WTC11 (cell line): ENCODE data around the gene BBS1. TPM values are rescaled to one million over a fixed set of nuclear protein-coding genes. Genes with fewer than 3 reads are reported as not detected.

Experiments used
- CREM ChIP-seq: sonication (generic); formaldehyde crosslinking; IDR thresholded peaks from 2 replicates; pipeline ENCODE4 v1.8.1; 2022; ENCODE audit warnings: mild to moderate bottlenecking, missing genetic modification reagents, moderate library complexity
- EMX1 ChIP-seq: fragments of 250-450 bp; sonication (Bioruptor Pico); IDR thresholded peaks from 2 replicates; pipeline ENCODE4 v1.8.0; 2021; ENCODE audit warnings: mild to moderate bottlenecking
- ERG ChIP-seq: fragments of 250-450 bp; sonication (Bioruptor Pico); IDR thresholded peaks from 2 replicates; pipeline ENCODE4 v1.8.0; 2021; ENCODE audit warnings: mild to moderate bottlenecking
- ETV6 ChIP-seq: sonication (generic); formaldehyde crosslinking; IDR thresholded peaks from 2 replicates; pipeline ENCODE4 v1.8.1; 2022; ENCODE audit warnings: mild to moderate bottlenecking, missing genetic modification reagents
- FOXP4 ChIP-seq: sonication (generic); formaldehyde crosslinking; IDR thresholded peaks from 2 replicates; pipeline ENCODE4 v1.8.0; 2022; ENCODE audit warnings: mild to moderate bottlenecking, missing genetic modification reagents
- HMGXB4 ChIP-seq: sonication (generic); formaldehyde crosslinking; IDR thresholded peaks from 2 replicates; pipeline ENCODE4 v1.8.1; 2023; ENCODE audit warnings: mild to moderate bottlenecking, moderate library complexity, missing genetic modification reagents
- OVOL2 ChIP-seq: fragments of 250-450 bp; sonication (Bioruptor Pico); IDR thresholded peaks from 2 replicates; pipeline ENCODE4 v1.9.0; 2021; ENCODE audit warnings: mild to moderate bottlenecking, borderline replicate concordance
- RORB ChIP-seq: fragments of 250-450 bp; sonication (Bioruptor Pico); IDR thresholded peaks from 2 replicates; pipeline ENCODE4 v1.9.0; 2021; ENCODE audit warnings: mild to moderate bottlenecking
- TCF7 ChIP-seq: sonication (generic); formaldehyde crosslinking; IDR thresholded peaks from 2 replicates; pipeline ENCODE4 v1.8.0; 2022; ENCODE audit warnings: mild to moderate bottlenecking, low read depth, missing genetic modification reagents, moderate library complexity
- TEAD4 ChIP-seq: sonication (generic); formaldehyde crosslinking; IDR thresholded peaks from 2 replicates; pipeline ENCODE4 v1.8.0; 2022; ENCODE audit warnings: mild to moderate bottlenecking, missing genetic modification reagents
- USF1 ChIP-seq: sonication (generic); formaldehyde crosslinking; IDR thresholded peaks from 2 replicates; pipeline ENCODE4 v1.8.0; 2022; ENCODE audit warnings: mild to moderate bottlenecking, missing genetic modification reagents
- ZNF219 ChIP-seq: sonication (generic); formaldehyde crosslinking; IDR thresholded peaks from 2 replicates; pipeline ENCODE4 v1.8.0; 2023; ENCODE audit warnings: missing genetic modification reagents, mild to moderate bottlenecking, borderline replicate concordance
- total RNA-seq: library from RNA; stranded (reverse); gene quantifications from 3 replicates; pipeline ENCODE4 v1.2.3, GENCODE V29; 2021
- TF ChIP-seq, protein P1 (sequence below): sonication (generic); formaldehyde crosslinking; IDR thresholded peaks from 2 replicates; pipeline ENCODE4 v1.8.1; 2023; ENCODE audit warnings: mild to moderate bottlenecking, missing genetic modification reagents, moderate library complexity
- TF ChIP-seq, protein P2 (sequence below): sonication (generic); formaldehyde crosslinking; IDR thresholded peaks from 2 replicates; pipeline ENCODE4 v1.8.1; 2023; ENCODE audit warnings: mild to moderate bottlenecking, missing genetic modification reagents, borderline replicate concordance
- TF ChIP-seq, protein P3 (sequence below): sonication (generic); formaldehyde crosslinking; IDR thresholded peaks from 2 replicates; pipeline ENCODE4 v1.8.0; 2023; ENCODE audit warnings: missing genetic modification reagents, mild to moderate bottlenecking, borderline replicate concordance
- TF ChIP-seq, protein P4 (sequence below): sonication (generic); formaldehyde crosslinking; IDR thresholded peaks from 2 replicates; pipeline ENCODE4 v1.8.0; 2022; ENCODE audit warnings: mild to moderate bottlenecking, missing genetic modification reagents
- TF ChIP-seq, protein P5 (sequence below): sonication (generic); formaldehyde crosslinking; IDR thresholded peaks from 2 replicates; pipeline ENCODE4 v1.8.1; 2022; ENCODE audit warnings: mild to moderate bottlenecking, missing genetic modification reagents, moderate library complexity, borderline replicate concordance

Gene BBS1
- total RNA-seq, 1 experiment from 2014 or later = 26.8 TPM

DNA sequence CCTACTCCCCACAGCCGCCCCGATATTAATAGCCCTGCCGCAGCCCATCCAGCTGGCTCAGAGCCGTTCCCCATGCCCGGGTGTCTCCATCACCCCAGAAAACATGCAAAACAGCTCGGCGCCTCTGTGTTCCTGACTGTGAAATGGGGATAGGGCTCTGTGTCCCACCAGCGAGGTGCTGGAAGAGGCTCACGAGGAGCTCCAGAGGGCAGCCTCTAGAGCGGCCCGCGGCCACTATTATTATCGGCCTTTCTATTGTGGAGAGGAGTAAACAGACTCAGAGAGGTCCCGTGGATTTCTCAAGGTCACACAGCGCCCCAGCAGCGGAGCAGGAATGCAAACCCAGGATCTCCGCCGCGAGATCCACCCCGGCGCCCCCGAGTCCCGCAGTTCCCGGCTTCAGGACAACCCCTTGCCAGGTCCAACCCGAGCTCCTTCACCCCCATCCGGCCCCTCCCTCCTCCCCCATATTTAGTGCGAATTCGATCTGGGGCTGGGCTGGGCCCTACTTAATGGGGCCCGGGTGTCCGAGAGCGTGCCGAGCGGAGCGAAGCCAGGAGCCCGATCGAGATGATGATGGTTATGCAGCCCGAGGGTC, 36.0 kb downstream of the BBS1 start, which contains the start of gene ACTN3 (continued):
- TF ChIP-seq ERG (CRISPR knock-in tag) (peak; percentile 81; the same call in 1 of the 2 replicates), RORB (CRISPR knock-in tag) (no peak), EMX1 (CRISPR knock-in tag) (peak; percentile 65; the same call in 1 of the 2 replicates), ETV6 (CRISPR knock-in tag) (no peak), TCF7 (CRISPR knock-in tag) (no peak), USF1 (CRISPR knock-in tag) (no peak), FOXP4 (no peak), TEAD4 (no peak), OVOL2 (CRISPR knock-in tag) (no peak), CREM (CRISPR knock-in tag) (no peak), HMGXB4 (CRISPR knock-in tag) (no peak), ZNF219 (CRISPR knock-in tag) (no peak)
- TF ChIP-seq, protein P1, sequence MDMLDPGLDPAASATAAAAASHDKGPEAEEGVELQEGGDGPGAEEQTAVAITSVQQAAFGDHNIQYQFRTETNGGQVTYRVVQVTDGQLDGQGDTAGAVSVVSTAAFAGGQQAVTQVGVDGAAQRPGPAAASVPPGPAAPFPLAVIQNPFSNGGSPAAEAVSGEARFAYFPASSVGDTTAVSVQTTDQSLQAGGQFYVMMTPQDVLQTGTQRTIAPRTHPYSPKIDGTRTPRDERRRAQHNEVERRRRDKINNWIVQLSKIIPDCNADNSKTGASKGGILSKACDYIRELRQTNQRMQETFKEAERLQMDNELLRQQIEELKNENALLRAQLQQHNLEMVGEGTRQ (CRISPR knock-in tag) = no peak; the same call in 1 of the 2 replicates
- TF ChIP-seq, protein P2, sequence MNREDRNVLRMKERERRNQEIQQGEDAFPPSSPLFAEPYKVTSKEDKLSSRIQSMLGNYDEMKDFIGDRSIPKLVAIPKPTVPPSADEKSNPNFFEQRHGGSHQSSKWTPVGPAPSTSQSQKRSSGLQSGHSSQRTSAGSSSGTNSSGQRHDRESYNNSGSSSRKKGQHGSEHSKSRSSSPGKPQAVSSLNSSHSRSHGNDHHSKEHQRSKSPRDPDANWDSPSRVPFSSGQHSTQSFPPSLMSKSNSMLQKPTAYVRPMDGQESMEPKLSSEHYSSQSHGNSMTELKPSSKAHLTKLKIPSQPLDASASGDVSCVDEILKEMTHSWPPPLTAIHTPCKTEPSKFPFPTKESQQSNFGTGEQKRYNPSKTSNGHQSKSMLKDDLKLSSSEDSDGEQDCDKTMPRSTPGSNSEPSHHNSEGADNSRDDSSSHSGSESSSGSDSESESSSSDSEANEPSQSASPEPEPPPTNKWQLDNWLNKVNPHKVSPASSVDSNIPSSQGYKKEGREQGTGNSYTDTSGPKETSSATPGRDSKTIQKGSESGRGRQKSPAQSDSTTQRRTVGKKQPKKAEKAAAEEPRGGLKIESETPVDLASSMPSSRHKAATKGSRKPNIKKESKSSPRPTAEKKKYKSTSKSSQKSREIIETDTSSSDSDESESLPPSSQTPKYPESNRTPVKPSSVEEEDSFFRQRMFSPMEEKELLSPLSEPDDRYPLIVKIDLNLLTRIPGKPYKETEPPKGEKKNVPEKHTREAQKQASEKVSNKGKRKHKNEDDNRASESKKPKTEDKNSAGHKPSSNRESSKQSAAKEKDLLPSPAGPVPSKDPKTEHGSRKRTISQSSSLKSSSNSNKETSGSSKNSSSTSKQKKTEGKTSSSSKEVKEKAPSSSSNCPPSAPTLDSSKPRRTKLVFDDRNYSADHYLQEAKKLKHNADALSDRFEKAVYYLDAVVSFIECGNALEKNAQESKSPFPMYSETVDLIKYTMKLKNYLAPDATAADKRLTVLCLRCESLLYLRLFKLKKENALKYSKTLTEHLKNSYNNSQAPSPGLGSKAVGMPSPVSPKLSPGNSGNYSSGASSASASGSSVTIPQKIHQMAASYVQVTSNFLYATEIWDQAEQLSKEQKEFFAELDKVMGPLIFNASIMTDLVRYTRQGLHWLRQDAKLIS (CRISPR knock-in tag) = no peak
- TF ChIP-seq, protein P3, sequence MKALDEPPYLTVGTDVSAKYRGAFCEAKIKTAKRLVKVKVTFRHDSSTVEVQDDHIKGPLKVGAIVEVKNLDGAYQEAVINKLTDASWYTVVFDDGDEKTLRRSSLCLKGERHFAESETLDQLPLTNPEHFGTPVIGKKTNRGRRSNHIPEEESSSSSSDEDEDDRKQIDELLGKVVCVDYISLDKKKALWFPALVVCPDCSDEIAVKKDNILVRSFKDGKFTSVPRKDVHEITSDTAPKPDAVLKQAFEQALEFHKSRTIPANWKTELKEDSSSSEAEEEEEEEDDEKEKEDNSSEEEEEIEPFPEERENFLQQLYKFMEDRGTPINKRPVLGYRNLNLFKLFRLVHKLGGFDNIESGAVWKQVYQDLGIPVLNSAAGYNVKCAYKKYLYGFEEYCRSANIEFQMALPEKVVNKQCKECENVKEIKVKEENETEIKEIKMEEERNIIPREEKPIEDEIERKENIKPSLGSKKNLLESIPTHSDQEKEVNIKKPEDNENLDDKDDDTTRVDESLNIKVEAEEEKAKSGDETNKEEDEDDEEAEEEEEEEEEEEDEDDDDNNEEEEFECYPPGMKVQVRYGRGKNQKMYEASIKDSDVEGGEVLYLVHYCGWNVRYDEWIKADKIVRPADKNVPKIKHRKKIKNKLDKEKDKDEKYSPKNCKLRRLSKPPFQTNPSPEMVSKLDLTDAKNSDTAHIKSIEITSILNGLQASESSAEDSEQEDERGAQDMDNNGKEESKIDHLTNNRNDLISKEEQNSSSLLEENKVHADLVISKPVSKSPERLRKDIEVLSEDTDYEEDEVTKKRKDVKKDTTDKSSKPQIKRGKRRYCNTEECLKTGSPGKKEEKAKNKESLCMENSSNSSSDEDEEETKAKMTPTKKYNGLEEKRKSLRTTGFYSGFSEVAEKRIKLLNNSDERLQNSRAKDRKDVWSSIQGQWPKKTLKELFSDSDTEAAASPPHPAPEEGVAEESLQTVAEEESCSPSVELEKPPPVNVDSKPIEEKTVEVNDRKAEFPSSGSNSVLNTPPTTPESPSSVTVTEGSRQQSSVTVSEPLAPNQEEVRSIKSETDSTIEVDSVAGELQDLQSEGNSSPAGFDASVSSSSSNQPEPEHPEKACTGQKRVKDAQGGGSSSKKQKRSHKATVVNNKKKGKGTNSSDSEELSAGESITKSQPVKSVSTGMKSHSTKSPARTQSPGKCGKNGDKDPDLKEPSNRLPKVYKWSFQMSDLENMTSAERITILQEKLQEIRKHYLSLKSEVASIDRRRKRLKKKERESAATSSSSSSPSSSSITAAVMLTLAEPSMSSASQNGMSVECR = no peak
- TF ChIP-seq, protein P4, sequence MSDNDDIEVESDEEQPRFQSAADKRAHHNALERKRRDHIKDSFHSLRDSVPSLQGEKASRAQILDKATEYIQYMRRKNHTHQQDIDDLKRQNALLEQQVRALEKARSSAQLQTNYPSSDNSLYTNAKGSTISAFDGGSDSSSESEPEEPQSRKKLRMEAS (CRISPR knock-in tag) = no peak
- TF ChIP-seq, protein P5, sequence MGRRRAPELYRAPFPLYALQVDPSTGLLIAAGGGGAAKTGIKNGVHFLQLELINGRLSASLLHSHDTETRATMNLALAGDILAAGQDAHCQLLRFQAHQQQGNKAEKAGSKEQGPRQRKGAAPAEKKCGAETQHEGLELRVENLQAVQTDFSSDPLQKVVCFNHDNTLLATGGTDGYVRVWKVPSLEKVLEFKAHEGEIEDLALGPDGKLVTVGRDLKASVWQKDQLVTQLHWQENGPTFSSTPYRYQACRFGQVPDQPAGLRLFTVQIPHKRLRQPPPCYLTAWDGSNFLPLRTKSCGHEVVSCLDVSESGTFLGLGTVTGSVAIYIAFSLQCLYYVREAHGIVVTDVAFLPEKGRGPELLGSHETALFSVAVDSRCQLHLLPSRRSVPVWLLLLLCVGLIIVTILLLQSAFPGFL = no peak
